HepG2 (cell line): ENCODE data around the gene FANCD2. TPM values are rescaled to one million over a fixed set of nuclear protein-coding genes. Genes with fewer than 3 reads are reported as not detected.

Experiments
- ATAC-seq: fragments of 200-7000 bp; cut with Tn5 transposase; 3 replicates; pipeline ENCODE4 v1.9.1; 2020; ENCODE audit warnings: mild to moderate bottlenecking, moderate library complexity
- BruUV-seq: library from RNA; stranded (reverse); fragments of 400-500 nt; replicated peaks from 2 replicates; lab custom pipeline; 2021; lab: Mats Ljungman, UMichigan
- CTCF ChIA-PET: fragments of 300-600 bp; formaldehyde crosslinking; extraction: SDS; loops from one replicate; lab custom pipeline; 2021; ENCODE audit warnings: low total read pairs, inconsistent platforms, low intra/inter-chr PET ratio; lab: Yijun Ruan, JAX
- POLR2A ChIA-PET: fragments of 350-600 bp; sonication (Branson Sonifier 250); formaldehyde crosslinking; loops from one replicate; lab custom pipeline; 2020; ENCODE audit warnings: antibody characterized with exemption, inconsistent platforms; lab: Yijun Ruan, JAX
- DNase-seq: peaks from one replicate; pipeline ENCODE4 v3.0.0-alpha.2; 2015; ENCODE audit warnings: low spot score
- FAIRE-seq: peaks from 3 replicates; lab custom pipeline; 2011; peaks lifted over from hg19 to GRCh38; lab: Jason Lieb, UNC
- H2AFZ ChIP-seq: one replicate; pipeline ENCODE4 v1.6.1; 2011; ENCODE audit warnings: low read length, inconsistent platforms
- H3K27ac ChIP-seq: fragments of 300-600 bp; 3 replicates; pipeline ENCODE4 v1.8.0; 2011; ENCODE audit warnings: mixed run types, mild to moderate bottlenecking, mixed read lengths, low read length, inconsistent platforms; ENCODE audit not compliant: insufficient read depth; ENCODE audit errors: extremely low read length
- H3K27me3 ChIP-seq, 2 experiments: fragments of 200-600 bp in 1 of 2; 2 replicates in 1 of 2; 3 replicates in 1 of 2; pipeline versions ENCODE4 v1.6.0 to v1.8.0; 2011; ENCODE audit warnings: low read length in 2 of 2, mild to moderate bottlenecking in 2 of 2, moderate library complexity in 2 of 2, inconsistent platforms in 1 of 2; ENCODE audit not compliant: insufficient read depth in 2 of 2, control insufficient read depth in 1 of 2
- H3K36me3 ChIP-seq, 2 experiments: fragments of 200-600 bp in 1 of 2; replicated peaks in 1 of 2; 2 replicates in 1 of 2; 3 replicates in 1 of 2; pipeline versions ENCODE4 v1.5.1 to v1.8.0; 2011; ENCODE audit warnings: low read length in 2 of 2, inconsistent platforms in 1 of 2; ENCODE audit not compliant: insufficient read depth in 2 of 2, control insufficient read depth in 1 of 2
- H3K4me1 ChIP-seq: 2 replicates; pipeline ENCODE4 v1.5.1; 2012; ENCODE audit warnings: low read length, inconsistent platforms; ENCODE audit not compliant: insufficient read depth
- H3K4me2 ChIP-seq: 2 replicates; pipeline ENCODE4 v1.6.0; 2011; ENCODE audit warnings: low read depth, low read length, inconsistent platforms
- H3K4me3 ChIP-seq, 3 experiments: fragments of 200-600 bp in 1 of 3; sonication (generic), shearing (Covaris generic) in 1 of 3; replicated peaks in 1 of 3; 2 replicates each; pipeline ENCODE4 v1.5.1; 2011 to 2016; ENCODE audit warnings: low read length in 3 of 3, inconsistent platforms in 2 of 3, low read depth in 2 of 3, mild to moderate bottlenecking in 2 of 3, control low read depth in 1 of 3, mixed read lengths in 1 of 3; ENCODE audit not compliant: insufficient read depth in 1 of 3
- H3K79me2 ChIP-seq: one replicate; pipeline ENCODE4 v1.6.1; 2011; ENCODE audit warnings: low read length, inconsistent platforms; ENCODE audit not compliant: insufficient read depth
- H3K9ac ChIP-seq: 2 replicates; pipeline ENCODE4 v1.6.0; 2011; ENCODE audit warnings: mild to moderate bottlenecking, low read depth, low read length, inconsistent platforms; ENCODE audit not compliant: insufficient read depth
- H3K9me3 ChIP-seq: 2 replicates; pipeline ENCODE4 v1.5.1; 2012; ENCODE audit warnings: mild to moderate bottlenecking, low read length
- H4K20me1 ChIP-seq: 2 replicates; pipeline ENCODE4 v1.6.0; 2011; ENCODE audit warnings: inconsistent platforms, mild to moderate bottlenecking, low read length, moderate library complexity; ENCODE audit not compliant: insufficient read depth
- BCL6 ChIP-seq: IDR thresholded peaks from 2 replicates; pipeline ENCODE4 v1.6.1; 2016; ENCODE audit warnings: missing genetic modification reagents, missing compliant biosample characterization
- E2F2 ChIP-seq: sonication (generic); formaldehyde crosslinking; IDR thresholded peaks from 2 replicates; pipeline ENCODE4 v1.4.0; 2020; ENCODE audit warnings: missing genetic modification reagents, borderline replicate concordance
- GABPB1 ChIP-seq: IDR thresholded peaks from 2 replicates; pipeline ENCODE4 v1.6.1; 2016; ENCODE audit warnings: mild to moderate bottlenecking, missing genetic modification reagents, moderate library complexity, missing compliant biosample characterization
- KAT8 ChIP-seq: IDR thresholded peaks from 2 replicates; pipeline ENCODE4 v1.6.1; 2016; ENCODE audit warnings: missing genetic modification reagents, missing compliant biosample characterization
- MATR3 ChIP-seq: sonication (generic); formaldehyde crosslinking; IDR thresholded peaks from 2 replicates; pipeline ENCODE4 v1.4.0; 2020; ENCODE audit warnings: missing genetic modification reagents
- MAZ ChIP-seq, 2 experiments: sonication (generic) in 1 of 2; formaldehyde crosslinking in 1 of 2; IDR thresholded peaks; 2 replicates each; pipeline versions ENCODE4 v1.5.0 to v1.6.1; 2012 to 2020; ENCODE audit warnings: low read depth in 2 of 2, mild to moderate bottlenecking in 2 of 2, borderline replicate concordance in 1 of 2, improper control_type of control experiment in 1 of 2, low read length in 1 of 2, missing genetic modification reagents in 1 of 2, moderate library complexity in 1 of 2
- MXI1 ChIP-seq: IDR thresholded peaks from 3 replicates; pipeline ENCODE4 v1.6.1; 2012; ENCODE audit warnings: low read depth, low read length, inconsistent platforms, borderline replicate concordance
- SIN3A ChIP-seq: IDR thresholded peaks from 2 replicates; pipeline ENCODE4 v1.6.1; 2011; ENCODE audit warnings: low read depth, mild to moderate bottlenecking, control low read depth, low read length, borderline replicate concordance
- SNAI1 ChIP-seq: sonication (generic); formaldehyde crosslinking; IDR thresholded peaks from 2 replicates; pipeline ENCODE4 v1.5.0; 2020; ENCODE audit warnings: mild to moderate bottlenecking, missing genetic modification reagents, borderline replicate concordance
- SP1 ChIP-seq, 2 experiments: fragments of 450-650 bp in 1 of 2; sonication (generic) in 1 of 2; formaldehyde crosslinking in 1 of 2; IDR thresholded peaks; 2 replicates each; pipeline versions ENCODE4 v1.4.0 to v1.6.1; 2016 to 2020; ENCODE audit warnings: missing genetic modification reagents in 1 of 2
- UBTF ChIP-seq: sonication (generic); formaldehyde crosslinking; IDR thresholded peaks from 2 replicates; pipeline ENCODE4 v1.4.0; 2020; ENCODE audit warnings: mild to moderate bottlenecking, missing genetic modification reagents
- ZNF225 ChIP-seq: sonication (generic); formaldehyde crosslinking; IDR thresholded peaks from 2 replicates; pipeline ENCODE4 v1.4.0; 2020; ENCODE audit warnings: mild to moderate bottlenecking, missing genetic modification reagents
- ZNF446 ChIP-seq: sonication (generic); formaldehyde crosslinking; IDR thresholded peaks from 2 replicates; pipeline ENCODE4 v1.5.0; 2020; ENCODE audit warnings: mild to moderate bottlenecking, missing genetic modification reagents
- ZNF607 ChIP-seq: sonication (generic); formaldehyde crosslinking; IDR thresholded peaks from 2 replicates; pipeline ENCODE4 v1.5.1; 2020; ENCODE audit warnings: missing genetic modification reagents, mild to moderate bottlenecking, borderline replicate concordance
- ZNF687 ChIP-seq: sonication (generic); formaldehyde crosslinking; IDR thresholded peaks from 2 replicates; pipeline ENCODE4 v1.5.1; 2020; ENCODE audit warnings: mild to moderate bottlenecking, missing genetic modification reagents, moderate library complexity
- WGBS: methylation state at CpG from one replicate; pipeline ENCODE4 v1.1.6; 2017; ENCODE audit warnings: low lambda C conversion rate; 5-methylcytosine and 5-hydroxymethylcytosine counted together
- in situ Hi-C: cut with HindIII; loops from 2 replicates; pipeline ENCODE4 v1.10.0; 2017; ENCODE audit warnings: low pct_unique_long_range_greater_than_20kb; ENCODE audit not compliant: extremely low pct_ligation_motif_present
- intact Hi-C: fragments of 100-400 bp; cut with micrococcal nuclease; formaldehyde crosslinking; loops from one replicate; pipeline ENCODE4 v1.10.0; 2022; ENCODE audit not compliant: unreplicated experiment
- polyA plus RNA-seq, 8 experiments: library from polyadenylated mRNA; depleted of rRNA in 3 of 8; stranded (reverse) in 7 of 8; unstranded in 1 of 8; fragments of >200 nt; fragmentation: Illumina TruSeq in 4 of 8; extraction: Trizol in 4 of 8; gene quantifications; 2 replicates each; pipeline versions ENCODE4 v1.2.1 to v1.2.3, GENCODE V29; 2011 to 2016; ENCODE audit warnings: low read depth in 4 of 8, missing spikeins in 1 of 8, mixed read lengths in 1 of 8; ENCODE audit not compliant: insufficient read depth in 1 of 8
- total RNA-seq, 5 experiments: library from RNA; depleted of rRNA; stranded (reverse); fragments of >200 nt; fragmentation: Illumina TruSeq; extraction: Trizol; gene quantifications; 2 replicates each; pipeline ENCODE4 v1.2.3, GENCODE V29; 2016; ENCODE audit warnings: low read depth in 1 of 5

The FANCD2 gene
- total and polyA plus RNA-seq, 2 of the 13 experiments (the other 11 are each of a cell fraction or from before 2014, with no cell fraction given) = 10.1 to 42.0 TPM

GRCh38 chr3:10010878-10011465, 15.3 kb upstream of the FANCD2 start:
- peaks cover 47% of the 10 kb centered on the region for H3K4me1 ChIP-seq
- no peak overlapping the region for H3K27ac ChIP-seq
- H2AFZ ChIP-seq = no peak overlapping the region
- no TSS peak for BruUV-seq
- H3K79me2 ChIP-seq = no peaks in the 10 kb centered on the region
- FAIRE-seq (no peak), DNase-seq (peak; percentile 78), ATAC-seq (peak; percentile 83)
- H3K27me3 ChIP-seq = no peaks in the 10 kb centered on the region; a peak in 1 of 5 replicates
- no peaks in the 10 kb centered on the region for H3K9me3 ChIP-seq
- H3K9ac ChIP-seq = peak overlapping the region; percentile 72
- peak overlapping the region; percentile 60 to 84 (median 76) for H3K4me3 ChIP-seq
- in situ Hi-C loops = no loop called here
- ChIA-PET CTCF (no interaction called here), POLR2A (interaction anchor here (0.8 to 2.0 kb wide), 6 partner anchors 15 to 239 kb away, joined by 3 to 12 read pairs (median 6); partner anchors contain the start of genes CRELD1, FANCD2 and IL17RE)
- peak overlapping the region; percentile 97 for H3K4me2 ChIP-seq
- no peaks in the 10 kb centered on the region for H3K36me3 ChIP-seq
- no peaks in the 10 kb centered on the region for H4K20me1 ChIP-seq
- WGBS = 5% methylated on average over 4 of the region's 51 CpGs
- intact Hi-C loops = loop anchor here (2.0 kb wide), 1 partner anchor 28 kb away; no protein-coding TSS in a partner anchor
- TF ChIP-seq UBTF (CRISPR knock-in tag) (peak; percentile 33; the same call in 1 of the 2 replicates), E2F2 (CRISPR knock-in tag) (no peak), GABPB1 (CRISPR knock-in tag) (peak; percentile 80), ZNF687 (CRISPR knock-in tag) (peak; percentile 68), ZNF225 (CRISPR knock-in tag) (no peak), SP1 (IDR thresholded peaks at IDR 0.05) (no peak), SP1 (CRISPR knock-in tag; IDR thresholded peaks at IDR 0.05) (0 out of 2 replicates have a peak, but pooled peaks have one; percentile 17), SIN3A (peak; percentile 97; the same call in 1 of the 2 replicates), BCL6 (CRISPR knock-in tag) (0 out of 2 replicates have a peak, but pooled peaks have one; percentile 32), SNAI1 (no peak), KAT8 (CRISPR knock-in tag) (peak; percentile 49; the same call in 1 of the 2 replicates), MXI1 (peak; percentile 92; the same call in 1 of the 3 replicates), MATR3 (no peak), ZNF446 (CRISPR knock-in tag) (0 out of 2 replicates have a peak, but pooled peaks have one; percentile 53), ZNF607 (CRISPR knock-in tag) (0 out of 2 replicates have a peak, but pooled peaks have one; percentile 25), MAZ (IDR thresholded peaks at IDR 0.05; ENCODE audit: borderline replicate concordance, low read depth, low read length) (peak; percentile 57; the same call in 1 of the 2 replicates), MAZ (CRISPR knock-in tag; IDR thresholded peaks at IDR 0.05; ENCODE audit: low read depth) (peak; percentile 39; the same call in 1 of the 2 replicates)
